DMS 273 (cell line): Measurements from ENCODE around the gene WDCP.

ENCODE experiments used
- DNase-seq: peaks from one replicate; lab custom pipeline; 2025; ENCODE audit not compliant: unreplicated experiment; lab: John Stamatoyannopoulos, UW

WDCP gene

GRCh38 chr2:23994567-23994966 is 52.6 kb downstream of the WDCP start:
- DNase-seq = no peak

GRCh38 chr2:23993736-23994269 is 53.4 kb downstream of the WDCP start:
- DNase-seq = no peak

GRCh38 chr2:23992931-23993330 is 54.3 kb downstream of the WDCP start:
- DNase-seq = no peak

- peak; percentile 26 for DNase-seq
Measured at GRCh38 chr2:23988371-23988770, 58.8 kb downstream of the WDCP start.
